Frontal cortex (tissue), 4 donors: ENCODE results near the gene FXYD2. TPM values are rescaled to one million over a fixed set of nuclear protein-coding genes. Genes with fewer than 3 reads are reported as not detected.

Source experiments
- DNase-seq, 2 donors: peaks; one replicate each; pipeline ENCODE4 v3.0.0; 2012; ENCODE audit warnings: low spot score in 2 of 2
- FAIRE-seq: peaks from 2 replicates; lab custom pipeline; 2012; peaks lifted over from hg19 to GRCh38; lab: Jason Lieb, UNC
- total RNA-seq: library from RNA; depleted of rRNA; stranded (reverse); fragments of >200 nt; gene quantifications from one replicate; pipeline ENCODE4 v1.2.3, GENCODE V29; 2014
- donor health status: control.
- donor health status: control.
- donor health status: control.

The FXYD2 gene
- total RNA-seq, 1 donor from 2014 or later: 0.82 TPM

DNA sequence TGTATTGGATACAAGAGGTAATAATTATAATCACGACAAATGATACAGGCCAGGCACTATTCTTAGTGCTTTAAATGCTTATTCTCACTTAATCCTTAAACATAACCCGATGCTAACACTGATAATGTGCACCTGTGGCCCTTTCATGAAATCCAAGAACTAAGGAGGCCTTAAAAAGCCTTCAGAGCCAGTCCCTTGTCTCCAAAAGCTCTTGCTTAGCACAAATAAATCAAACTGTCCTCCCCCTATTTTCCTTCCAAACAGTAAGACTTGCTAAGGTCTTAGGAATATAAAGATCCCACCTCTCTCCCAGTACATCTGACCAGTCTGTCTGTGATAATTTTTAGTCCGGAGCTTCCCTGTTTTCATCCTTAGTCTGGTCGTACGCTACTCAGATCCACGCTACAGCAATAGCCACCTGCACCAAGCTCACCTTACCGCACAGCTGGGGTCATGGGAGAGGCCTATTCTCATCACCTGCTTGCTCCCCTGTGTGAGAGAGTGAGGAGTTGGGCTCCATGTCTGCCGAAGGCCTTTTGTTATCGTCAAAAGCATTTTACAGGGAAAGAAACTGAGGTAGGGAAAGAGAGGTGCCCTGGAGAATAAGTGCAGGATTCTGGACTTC is 35.1 kb upstream of the FXYD2 start:
- DNase-seq (no peak), FAIRE-seq (no peak)

GRCh38 chr11:117859061-117859460 is 34.5 kb upstream of the FXYD2 start:
- FAIRE-seq (no peak), DNase-seq (no peak)

DNA sequence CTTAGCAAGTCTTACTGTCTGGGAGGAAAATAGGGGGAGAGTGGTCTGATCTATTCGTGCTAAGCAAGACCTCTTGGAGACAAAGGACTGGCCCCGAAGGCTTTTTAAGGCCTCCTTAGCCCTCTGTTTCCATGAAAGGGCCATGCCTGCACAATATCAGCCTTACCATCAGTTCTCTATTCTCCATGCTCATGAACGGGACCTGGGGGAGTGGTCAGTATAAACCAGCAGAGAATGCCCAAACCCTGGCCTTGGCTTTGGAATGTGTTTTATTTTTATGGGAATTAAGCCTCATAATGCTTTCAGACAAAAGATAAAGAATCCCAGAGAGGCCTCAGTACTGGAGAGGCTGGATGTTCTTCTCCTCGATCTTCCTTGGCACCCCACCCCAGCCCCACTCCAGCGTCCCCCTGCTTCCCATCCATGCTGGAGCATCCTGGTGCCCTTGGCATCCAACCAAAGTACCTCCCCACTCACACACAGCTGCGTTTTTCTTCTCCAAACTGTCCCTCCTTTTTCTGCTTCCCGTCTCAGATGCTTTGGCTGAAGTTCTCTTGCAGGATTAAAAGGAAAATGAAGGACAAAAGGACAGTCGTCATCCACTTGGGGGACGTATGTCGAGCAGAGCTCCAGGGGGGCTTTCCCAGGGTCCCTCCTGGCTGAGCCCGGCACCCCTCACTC is 33.3 kb upstream of the FXYD2 start:
- DNase-seq (no peak), FAIRE-seq (no peak)

DNA sequence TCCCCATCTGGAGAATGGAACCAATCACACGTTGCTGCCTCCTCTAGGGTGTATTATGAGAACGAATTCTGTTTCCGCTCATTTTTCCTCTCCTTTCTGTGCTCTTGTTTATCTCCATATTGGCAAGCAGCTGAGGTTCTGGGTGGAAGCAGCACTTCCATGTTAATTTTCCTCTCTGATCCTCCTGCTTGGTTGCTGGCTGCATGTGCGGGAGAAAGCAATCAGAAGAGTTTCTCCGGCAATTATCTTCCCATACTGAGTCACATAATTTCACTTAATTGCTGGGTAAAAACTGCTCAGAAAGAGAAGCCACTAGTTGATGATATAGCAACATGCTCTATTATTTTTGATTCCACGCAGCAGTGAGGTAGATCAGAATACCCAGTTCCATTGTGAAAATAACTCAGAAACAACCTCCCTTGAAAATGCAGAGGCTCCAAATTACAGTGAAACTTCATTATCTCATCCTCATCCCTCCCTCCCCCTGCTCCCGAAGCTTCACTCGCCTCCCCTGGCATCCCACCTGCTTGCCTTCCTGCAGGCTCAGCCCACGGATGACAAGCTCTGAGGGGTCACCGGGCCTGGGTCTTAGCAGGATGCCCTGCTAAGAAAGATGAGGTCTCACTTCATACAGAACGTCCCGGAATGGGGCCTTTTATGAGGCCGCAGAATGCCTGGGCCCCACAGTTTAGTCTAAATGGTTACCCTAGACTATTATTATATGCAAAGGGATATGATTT is 31.5 kb upstream of the FXYD2 start:
- DNase-seq (no peak), FAIRE-seq (no peak)

DNA sequence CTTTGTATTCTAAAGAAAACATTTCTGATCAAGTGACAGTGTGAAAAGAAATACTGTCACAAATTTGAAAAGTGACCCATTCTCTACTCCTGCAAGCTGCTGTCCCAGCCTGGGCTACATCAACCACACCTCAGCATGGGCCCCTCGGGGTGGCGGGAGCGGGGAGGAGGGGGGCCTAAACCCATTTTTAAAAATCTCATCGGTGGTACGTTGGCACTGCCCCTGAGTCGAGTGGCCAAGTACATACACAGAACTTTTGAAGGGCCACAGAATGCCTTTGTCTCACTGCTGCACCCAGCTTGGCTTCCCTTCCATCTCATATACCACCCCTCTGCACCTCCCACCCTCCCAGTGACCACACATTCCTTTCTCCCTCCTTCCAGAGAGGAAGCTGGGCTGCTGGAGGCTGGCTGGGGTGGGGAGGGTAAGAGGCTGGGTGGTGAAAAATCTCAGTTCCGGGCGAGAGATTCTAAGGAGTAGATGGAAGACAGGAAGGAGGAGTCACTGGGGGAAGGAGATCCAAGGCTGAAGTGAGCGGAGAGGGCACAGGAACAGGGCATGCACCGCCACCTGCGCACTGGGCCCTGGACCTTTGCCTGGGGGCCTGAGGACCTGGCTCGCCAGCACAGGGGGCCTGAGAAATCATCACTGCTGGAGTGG is 30.8 kb upstream of the FXYD2 start:
- DNase-seq (no peak), FAIRE-seq (no peak)

GRCh38 chr11:117852309-117852708 is 27.8 kb upstream of the FXYD2 start:
- DNase-seq (no peak), FAIRE-seq (no peak)

GRCh38 chr11:117851852-117852251 is 27.3 kb upstream of the FXYD2 start:
- DNase-seq: no peak
- FAIRE-seq: no peak

GRCh38 chr11:117851106-117851505 is 26.6 kb upstream of the FXYD2 start:
- no peak for FAIRE-seq
- no peak for DNase-seq

DNA sequence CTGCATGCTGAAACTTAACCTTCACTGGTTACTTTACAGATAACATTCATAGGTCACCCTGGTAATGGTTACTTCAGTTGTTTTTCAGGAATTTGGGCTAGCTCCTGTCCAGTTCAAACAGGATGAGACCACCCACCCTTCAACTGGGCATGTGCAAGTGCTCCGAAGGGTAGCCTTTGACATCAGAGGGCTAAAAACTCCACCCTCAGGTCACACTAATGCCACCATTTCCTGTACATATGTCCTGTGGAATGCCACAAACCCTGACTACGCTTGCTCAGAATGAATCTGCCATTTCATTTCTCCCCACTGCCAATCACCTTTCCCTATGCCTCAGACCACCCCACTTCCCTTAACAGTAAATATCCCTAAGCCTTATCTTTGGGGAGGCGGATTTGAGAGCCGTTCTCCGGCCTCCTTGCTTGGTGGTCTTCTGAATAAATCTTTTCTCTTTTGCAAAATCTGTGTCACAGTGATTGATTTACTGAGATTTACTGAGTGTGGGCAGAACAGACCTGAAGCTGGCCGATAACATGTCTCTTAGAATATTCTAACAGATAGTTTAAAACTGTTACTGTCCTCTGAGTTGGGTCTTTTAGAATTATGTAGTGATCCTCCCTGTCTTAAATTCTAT is 25.4 kb upstream of the FXYD2 start:
- DNase-seq (no peak), FAIRE-seq (no peak)

DNA sequence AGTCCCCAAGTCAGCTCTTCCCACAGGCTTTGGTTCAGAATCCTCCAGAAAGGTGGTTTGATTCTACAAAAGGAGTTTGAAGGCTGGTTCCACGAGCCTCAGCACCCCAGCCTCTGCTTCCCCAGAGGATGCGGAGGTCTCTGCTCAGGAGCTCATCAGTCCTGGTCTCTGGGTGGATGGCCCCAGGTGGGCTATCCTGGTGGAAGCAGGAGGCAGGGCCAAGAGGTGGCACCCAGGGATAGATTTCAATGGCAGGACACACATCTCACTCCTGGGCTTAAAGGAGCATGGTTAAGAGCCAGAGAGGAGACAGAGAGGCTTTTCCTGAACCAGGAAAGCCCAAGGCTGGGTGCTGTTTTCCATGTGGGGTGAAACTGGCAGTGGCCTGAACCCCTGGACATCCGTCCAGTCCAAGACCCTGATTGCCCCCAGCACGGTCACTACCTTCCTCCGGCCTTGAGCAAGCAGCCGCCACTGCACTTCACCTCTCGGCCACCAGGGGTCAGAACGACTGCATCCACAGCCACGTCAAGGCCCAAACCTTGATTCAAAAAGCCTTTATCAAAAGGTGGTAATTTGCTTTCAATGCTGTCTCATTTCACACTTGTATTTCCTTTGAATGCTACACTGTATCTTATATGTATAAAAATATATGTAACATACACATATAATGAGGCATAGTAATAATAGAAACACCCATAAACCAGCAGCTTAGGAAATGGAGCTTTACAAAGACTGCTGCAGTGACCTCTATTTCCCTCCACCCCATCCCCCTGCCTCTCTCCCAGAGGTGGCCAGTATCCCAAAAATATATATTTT is 19.3 kb upstream of the FXYD2 start:
- DNase-seq: peak; percentile 44 to 57
- no peak for FAIRE-seq

DNA sequence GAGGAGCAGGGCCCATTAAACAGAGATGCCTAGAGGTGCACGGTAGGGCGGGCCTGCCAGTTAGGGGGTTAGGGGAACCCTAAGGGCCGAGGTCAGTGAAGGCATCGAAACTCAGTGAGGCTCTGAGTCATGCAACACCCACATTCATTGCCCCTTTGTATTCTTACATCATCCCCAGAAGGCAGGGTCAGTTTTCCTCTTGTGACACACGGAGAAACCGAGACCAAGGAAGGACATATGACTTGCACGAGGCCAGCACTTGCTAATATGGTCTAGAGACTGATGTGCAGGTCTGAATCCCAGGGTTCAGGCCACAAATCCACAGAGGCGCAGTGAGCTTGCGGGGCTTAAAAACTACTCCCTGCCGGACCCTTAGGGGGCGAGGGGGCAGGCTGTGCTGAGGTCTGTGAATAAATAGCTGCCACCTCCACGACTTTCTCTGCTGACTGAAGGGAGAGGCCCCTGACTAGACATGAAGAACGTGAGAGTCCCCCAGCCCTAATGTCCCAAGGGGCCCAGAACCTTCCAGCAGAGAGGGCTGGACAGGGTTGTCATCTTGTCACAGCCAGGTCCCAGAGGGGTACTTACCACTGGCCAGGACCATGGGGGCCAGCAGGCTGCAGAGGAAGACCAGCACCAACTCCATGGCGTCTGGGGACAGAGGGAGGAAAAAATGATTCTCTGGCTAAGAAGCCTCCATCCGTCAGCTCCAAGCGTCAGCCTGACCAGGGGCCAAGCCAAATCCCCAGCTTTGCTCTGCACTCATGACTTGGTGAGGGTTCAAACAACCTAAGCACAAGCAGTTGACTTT is 17.8 kb upstream of the FXYD2 start:
- FAIRE-seq (no peak), DNase-seq (no peak)

DNA sequence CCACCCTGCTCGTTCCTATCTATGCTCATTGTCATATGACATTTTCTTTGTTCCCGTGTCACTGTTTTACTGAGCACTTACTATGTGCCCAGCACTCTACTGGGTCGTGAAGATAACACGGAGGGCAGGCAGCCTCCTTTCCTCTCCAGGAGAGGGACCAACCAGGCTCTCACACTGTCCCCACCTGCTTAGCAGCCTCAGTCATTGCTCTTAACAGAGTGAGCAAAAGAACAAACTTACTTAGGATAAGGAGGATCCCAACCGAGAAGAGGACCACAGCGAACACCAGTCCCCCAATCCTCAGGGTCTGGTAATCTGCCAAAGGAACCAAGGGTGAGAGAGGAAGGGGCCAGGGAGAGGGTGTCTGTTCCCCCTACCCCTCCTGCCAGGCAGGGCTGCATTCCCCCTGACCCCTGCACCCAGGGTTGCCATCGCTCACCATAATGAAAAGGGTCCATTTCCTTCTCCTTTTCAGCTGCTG is 17.0 kb upstream of the FXYD2 start:
- DNase-seq (no peak), FAIRE-seq (no peak)

DNA sequence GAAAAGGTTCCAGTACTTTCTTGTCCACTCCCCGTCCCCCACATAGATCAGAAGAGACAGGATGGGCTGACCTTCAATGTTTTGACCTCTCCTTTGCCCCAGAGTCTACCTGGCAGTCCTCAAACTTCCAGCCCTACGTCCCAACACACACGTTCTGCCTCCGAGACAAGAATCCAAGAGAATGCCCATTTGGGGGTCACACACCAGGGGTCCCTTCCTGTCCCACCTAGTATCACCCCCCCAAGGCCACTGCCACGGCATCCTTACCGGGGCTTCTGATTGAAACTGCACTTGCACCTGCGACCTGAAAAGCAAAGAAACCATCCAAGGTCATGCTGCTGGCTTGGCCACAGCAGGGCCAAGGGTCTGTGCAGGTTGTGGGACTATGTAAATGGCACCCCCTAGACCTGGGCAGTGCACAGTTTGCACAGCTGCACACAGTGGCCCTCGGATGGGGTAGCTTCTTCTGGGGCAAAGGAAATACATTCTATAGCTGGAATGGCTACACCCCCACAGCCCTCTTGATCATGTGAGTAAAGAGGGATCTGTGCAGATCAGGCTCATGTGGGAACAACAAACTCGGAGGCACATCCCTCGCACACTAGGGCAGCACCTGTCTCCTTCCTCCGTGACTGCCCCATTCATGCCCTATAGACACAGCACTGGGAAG is 16.5 kb upstream of the FXYD2 start:
- DNase-seq (no peak), FAIRE-seq (no peak)

DNA sequence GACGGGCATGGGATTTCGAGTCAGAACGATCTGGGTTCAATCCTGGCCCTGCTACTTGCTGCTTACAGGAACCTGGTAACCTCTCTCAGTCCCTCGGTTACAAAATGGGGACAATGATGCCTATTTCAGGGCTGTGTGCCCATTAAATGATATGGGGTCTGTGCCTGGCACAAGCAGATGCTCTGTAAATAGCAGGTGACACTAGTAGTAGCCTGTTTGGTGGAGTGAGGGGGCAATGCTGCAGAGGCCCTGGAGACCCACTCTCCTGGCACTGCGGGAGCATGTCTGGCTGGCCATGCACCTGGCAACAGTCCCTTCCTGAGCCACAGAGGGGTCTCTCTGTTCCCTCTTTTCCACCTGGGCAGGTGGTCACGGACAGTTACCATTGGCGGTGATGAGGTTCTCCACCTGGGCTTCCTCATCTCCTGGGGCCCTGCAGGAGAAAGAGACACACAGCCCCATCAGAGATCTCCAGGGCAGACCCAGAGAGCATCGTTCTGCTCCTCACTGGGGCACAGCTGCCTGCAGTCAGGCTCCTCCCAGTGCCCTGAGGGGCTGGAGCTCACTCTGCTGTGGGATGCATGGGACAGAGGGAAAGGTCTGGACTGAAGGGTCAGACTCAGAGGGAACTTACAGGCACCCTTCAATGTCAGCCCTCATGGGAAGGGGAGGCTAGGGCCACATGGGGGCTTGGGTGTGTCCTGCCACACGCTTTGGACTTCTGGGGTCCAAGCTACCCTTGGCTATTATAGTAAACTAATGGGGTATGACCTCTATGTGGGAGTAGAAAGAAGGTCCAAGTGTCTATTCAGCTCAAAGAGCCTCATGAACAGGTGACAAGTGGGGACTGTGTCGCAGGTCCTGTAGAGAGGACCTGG is 15.6 kb upstream of the FXYD2 start:
- no peak for FAIRE-seq
- no peak for DNase-seq

DNA sequence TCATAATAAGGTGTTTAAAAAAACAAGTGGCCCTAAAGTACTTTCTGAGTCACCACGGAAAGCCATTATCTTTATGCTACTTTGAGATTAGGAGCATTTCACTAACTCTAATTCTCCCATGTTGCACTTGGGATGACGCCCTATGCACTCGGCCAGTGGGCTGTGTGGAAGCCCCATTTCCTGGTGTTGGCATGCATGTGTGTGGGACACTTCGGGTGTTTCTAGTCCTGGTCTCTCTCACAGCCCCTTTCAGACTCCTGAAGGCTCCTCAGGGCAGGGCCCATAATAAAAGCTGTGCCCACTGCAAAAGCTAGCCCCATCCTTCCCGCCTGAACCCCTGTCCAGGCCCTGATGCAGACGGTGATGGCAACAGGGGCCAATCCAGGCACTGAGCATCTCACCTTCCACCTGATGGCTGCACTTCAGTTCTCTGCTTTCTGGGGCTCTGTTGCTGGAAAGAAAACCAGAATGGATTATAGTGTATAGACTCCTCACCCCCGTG is 14.9 kb upstream of the FXYD2 start:
- no peak for FAIRE-seq
- DNase-seq: no peak

GRCh38 chr11:117838901-117839300 is 14.4 kb upstream of the FXYD2 start:
- FAIRE-seq (no peak), DNase-seq (no peak)

GRCh38 chr11:117837791-117838190 is 13.2 kb upstream of the FXYD2 start:
- DNase-seq (no peak), FAIRE-seq (no peak)
